LNCAP (cell line): ENCODE results near the gene CD40.

ENCODE experiments used
- TF ChIP-seq, protein P1 (sequence below): fragments of 450-650 bp; IDR thresholded peaks from 2 replicates; pipeline ENCODE4 v1.5.1; 2017; ENCODE audit warnings: mild to moderate bottlenecking

CD40 gene

DNA sequence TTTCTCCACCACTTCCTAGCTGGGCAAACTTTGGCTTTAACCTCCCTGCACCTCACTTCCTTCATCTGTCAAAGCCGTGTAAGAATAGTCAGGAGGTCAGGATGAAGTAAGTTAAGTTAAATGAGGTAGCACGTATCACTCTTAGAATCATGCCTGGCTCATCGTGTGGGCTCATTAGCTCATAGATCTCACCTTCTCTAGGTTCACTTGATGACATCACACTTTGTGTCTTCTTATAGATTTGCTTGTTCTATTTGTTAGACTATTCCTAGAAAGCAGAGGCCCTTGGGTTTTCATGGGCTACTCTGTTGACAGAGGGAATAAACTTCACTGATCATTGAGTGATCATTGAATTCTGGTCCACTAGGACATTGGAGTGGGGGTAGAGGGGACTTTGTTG, 16.2 kb upstream of the CD40 start:
- TF ChIP-seq, protein P1, sequence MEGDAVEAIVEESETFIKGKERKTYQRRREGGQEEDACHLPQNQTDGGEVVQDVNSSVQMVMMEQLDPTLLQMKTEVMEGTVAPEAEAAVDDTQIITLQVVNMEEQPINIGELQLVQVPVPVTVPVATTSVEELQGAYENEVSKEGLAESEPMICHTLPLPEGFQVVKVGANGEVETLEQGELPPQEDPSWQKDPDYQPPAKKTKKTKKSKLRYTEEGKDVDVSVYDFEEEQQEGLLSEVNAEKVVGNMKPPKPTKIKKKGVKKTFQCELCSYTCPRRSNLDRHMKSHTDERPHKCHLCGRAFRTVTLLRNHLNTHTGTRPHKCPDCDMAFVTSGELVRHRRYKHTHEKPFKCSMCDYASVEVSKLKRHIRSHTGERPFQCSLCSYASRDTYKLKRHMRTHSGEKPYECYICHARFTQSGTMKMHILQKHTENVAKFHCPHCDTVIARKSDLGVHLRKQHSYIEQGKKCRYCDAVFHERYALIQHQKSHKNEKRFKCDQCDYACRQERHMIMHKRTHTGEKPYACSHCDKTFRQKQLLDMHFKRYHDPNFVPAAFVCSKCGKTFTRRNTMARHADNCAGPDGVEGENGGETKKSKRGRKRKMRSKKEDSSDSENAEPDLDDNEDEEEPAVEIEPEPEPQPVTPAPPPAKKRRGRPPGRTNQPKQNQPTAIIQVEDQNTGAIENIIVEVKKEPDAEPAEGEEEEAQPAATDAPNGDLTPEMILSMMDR: no peak

DNA sequence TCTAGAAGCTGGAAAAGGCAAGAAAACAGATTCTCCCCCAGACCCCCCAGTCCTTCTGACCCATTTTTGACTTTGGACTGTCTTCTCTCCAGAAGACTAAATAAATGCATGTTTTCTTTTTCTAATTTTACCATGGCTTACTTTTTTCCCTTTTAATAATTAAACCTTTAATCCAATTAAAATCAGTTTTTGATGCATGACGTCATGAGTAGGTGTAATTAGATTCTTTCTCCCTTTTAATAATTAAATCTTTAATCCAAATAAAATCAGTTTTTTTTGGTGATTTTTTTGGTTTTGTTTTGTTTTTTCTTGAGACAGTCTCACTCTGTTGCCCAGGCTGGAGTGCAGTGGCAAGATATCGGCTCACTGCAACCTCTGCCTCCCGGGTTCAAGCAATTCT, 15.2 kb upstream of the CD40 start:
- TF ChIP-seq, protein P1: no peak

DNA sequence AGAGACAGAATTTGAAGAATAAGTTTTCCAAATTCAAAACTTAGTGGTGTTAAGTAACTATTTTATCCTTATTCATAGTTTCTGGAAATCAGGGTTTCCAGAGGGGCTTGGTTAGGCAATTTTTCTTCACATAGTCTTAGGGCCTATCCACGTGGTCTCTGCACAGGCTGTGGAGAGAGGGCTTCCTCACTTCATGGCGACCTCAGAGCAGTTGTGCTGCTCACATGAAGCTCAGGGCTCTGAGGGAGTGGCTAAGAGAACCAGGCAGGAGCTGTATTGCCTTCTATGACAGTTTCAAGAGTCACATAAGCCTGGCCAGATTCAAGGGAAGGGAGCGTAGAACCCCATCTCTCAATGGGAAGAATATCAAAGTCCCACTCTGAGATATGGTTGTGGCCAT, 13.9 kb upstream of the CD40 start:
- TF ChIP-seq, protein P1: no peak

DNA sequence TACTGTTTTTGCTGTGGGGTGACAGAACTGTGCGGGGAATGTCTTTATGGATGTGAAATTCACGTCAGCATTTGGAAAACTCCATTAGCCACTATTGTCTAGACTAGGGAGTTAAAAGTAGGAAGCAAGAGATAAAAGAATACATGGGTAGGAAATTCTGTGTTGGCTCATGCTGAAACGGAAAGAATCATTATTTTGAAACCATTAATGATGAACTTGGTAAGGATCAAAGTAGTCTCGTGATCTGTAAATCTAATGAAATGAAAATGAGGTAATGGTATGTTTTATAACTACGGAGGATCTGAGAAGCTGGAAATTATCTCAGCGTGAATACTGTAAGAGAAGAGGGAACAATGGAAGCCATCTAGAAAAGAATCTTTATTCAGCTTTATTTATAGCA, 11.1 kb upstream of the CD40 start:
- TF ChIP-seq, protein P1: no peak

DNA sequence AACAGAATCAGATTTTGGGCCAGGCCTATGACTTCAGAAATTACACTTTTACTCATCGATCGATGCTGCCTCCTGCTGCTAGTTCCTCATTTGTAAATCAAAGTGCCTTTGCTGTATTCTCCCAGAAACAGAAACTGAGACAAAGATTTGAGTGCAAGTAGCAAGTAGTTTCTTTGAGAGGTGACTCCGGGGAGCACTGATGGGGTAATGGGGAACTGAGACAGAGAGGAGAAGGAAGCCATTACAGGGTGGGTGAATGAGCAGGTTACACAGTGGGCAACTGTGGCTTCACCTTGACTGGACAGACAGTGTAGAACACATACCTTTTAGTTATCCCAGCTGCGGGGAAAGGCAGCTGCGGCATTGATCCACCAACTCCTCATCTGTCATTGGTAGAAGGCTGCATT, 9.7 kb upstream of the CD40 start:
- TF ChIP-seq, protein P1: no peak

DNA sequence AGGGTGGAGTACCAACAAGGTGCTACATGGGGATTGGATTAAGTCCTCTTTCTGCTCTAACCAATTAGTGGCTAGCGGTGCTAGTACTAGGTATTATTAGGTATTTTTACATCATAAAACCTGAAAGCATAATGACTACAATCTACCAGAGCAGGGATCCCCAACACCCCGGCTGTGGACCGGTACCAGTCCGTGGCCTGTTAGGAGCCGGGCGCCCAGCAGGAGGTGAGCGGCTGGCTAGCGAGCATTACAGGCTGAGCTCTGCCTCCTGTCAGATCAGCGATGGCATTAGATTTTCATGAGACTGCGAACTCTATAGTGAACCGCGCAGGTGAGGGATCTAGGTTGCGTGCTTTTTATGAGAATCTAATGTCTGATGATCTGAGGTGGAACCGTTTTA, 9.1 kb upstream of the CD40 start:
- TF ChIP-seq, protein P1: no peak

DNA sequence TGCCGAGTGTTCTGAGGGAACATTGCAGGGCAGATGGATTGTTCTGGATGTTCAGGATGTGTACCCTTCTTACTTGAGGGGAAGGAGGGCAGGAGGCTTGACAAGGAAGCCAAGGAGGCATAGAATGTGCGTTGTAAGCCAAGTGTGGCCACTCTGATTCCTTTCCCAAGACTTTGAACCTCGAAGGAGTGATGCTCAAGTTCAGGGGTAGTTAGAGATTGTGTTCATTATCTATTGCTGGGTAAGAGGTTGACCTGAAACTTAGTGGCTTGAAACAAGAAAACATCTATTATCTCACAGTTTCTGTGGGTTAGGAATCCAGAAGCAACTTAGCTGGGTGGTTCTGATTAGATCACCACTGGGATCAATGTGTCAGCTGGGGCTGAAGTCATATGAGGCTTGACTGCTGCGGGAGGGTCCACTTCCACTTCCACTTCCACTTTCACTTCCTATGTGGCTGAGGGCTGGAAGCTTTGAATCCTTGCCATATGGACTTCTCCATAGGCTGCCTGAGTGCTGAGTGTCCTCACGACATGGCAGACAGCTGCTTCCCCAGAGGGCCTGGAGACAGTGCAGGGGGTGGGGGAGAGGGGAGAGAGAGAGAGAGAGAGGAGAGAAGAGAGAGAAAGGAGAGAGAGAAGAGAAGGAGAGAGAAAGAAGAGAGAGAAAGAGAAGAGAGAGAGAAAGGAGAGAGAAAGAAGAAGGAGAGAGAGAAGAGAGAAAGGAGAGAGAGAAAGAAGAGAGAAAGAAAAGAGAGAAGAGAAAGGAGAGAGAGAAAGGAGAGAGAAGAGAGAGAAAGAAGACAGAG, 6.9 kb upstream of the CD40 start:
- TF ChIP-seq, protein P1: no peak

DNA sequence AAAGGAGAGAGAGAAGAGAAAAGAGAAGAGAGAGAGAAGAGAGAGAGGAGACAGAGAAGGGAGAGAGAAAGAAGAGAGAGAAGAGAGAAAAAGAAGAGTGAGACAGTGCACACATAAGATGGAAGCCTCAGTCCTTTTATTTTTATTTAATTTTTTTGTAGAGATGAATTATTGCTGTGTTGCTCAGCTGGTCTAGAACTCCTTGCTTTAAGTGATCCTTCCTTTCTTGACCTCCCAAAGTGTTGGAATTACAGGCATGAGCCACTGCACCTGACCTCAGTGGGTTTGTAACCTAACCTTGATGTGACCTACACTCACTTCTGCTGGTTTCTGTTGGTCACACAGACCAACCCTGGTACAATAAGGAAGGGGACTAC, 6.3 kb upstream of the CD40 start:
- TF ChIP-seq, protein P1: no peak
